ENCODE data around the gene ZNF226. TPM values are rescaled to one million over a fixed set of nuclear protein-coding genes. Genes with fewer than 3 reads are reported as not detected.
"Not testable (repeated sequence)": the region's sequence is repeated elsewhere in the genome, so short reads cannot be mapped to it uniquely, and the experiment has no call there.

The ZNF226 gene
- total and polyA plus RNA-seq, 4 experiments from 2014 or later: 23.4 to 55.6 (median 38.1) TPM

- CTCF ChIA-PET (ENCODE audit: partially characterized antibody); H3K27ac ChIP-seq (ENCODE audit: low read depth, low read length); H3K4me3 ChIP-seq (ENCODE audit: low read length in 2 of 2); H3K4me1 ChIP-seq (ENCODE audit: insufficient read depth, low read length); intact Hi-C loops (cut with micrococcal nuclease); H3K27ac Mint-ChIP-seq; H3K27me3 ChIP-seq (ENCODE audit: insufficient read depth, low read length); H3K9me3 ChIP-seq (ENCODE audit: control insufficient read depth in 1 of 2, low read length in 2 of 2); DNase-seq; POLR2A ChIA-PET (ENCODE audit: partially characterized antibody); H3K4me3 Mint-ChIP-seq; H3K27me3 Mint-ChIP-seq: not testable (repeated sequence)
- Mint-ChIP-seq H3K4me1 (peaks cover 6 to 16% (median 12%) of the 10 kb centered on the region in 4 donors), H3K36me3 (peaks cover 55 to 71% of the 10 kb centered on the region in 2 donors), H3K9me3 (peaks cover 0 to 50% (median 24%) of the 10 kb centered on the region in 8 donors)
- peaks cover 17% of the 10 kb centered on the region for H3K36me3 ChIP-seq (ENCODE audit: insufficient read depth, low read length)
Measured at GRCh38 chr19:44221291-44221690, 56.4 kb downstream of the ZNF226 start.

Other genes with a start within 250 kb of the ZNF226 start
- gene ZNF45, start 229.8 kb upstream of the ZNF226 start, total RNA-seq: 10 to 100 TPM; 25.1 to 29.6 TPM
- 10 to 100 TPM in 1 of 2 donors, 1 to 10 TPM in 1; 9.4 to 12.9 TPM for gene ZNF45, start 229.8 kb upstream of the ZNF226 start, polyA plus RNA-seq
- gene ZNF221, start 213.9 kb upstream of the ZNF226 start, total RNA-seq: 1 to 10 TPM; 2.9 to 3.2 TPM
- gene ZNF221, start 213.9 kb upstream of the ZNF226 start, polyA plus RNA-seq: 1 to 10 TPM in 1 of 2 donors, not detected in 1; 1.0 TPM
- 10 to 100 TPM; 12.9 to 14.1 TPM for gene ZNF155, start 180.9 kb upstream of the ZNF226 start, total RNA-seq
- gene ZNF155, start 180.9 kb upstream of the ZNF226 start, polyA plus RNA-seq: 1 to 10 TPM; 2.4 to 4.2 TPM
- 10 to 100 TPM; 16.6 to 18.4 TPM for gene ZNF230, start 162.1 kb upstream of the ZNF226 start, total RNA-seq
- 1 to 10 TPM in 1 of 2 donors, under 1 TPM in 1; 0.83 to 4.8 TPM for gene ZNF230, start 162.1 kb upstream of the ZNF226 start, polyA plus RNA-seq
- 10 to 100 TPM in 1 of 2 experiments, 1 to 10 TPM in 1; 7.9 to 11.4 TPM for gene ZNF222, start 139.7 kb upstream of the ZNF226 start, total RNA-seq
- 1 to 10 TPM; 1.6 to 3.8 TPM for gene ZNF222, start 139.7 kb upstream of the ZNF226 start, polyA plus RNA-seq
- 1 to 10 TPM; 6.8 to 8.0 TPM for gene ZNF223, start 113.1 kb upstream of the ZNF226 start, total RNA-seq
- gene ZNF223, start 113.1 kb upstream of the ZNF226 start, polyA plus RNA-seq: 1 to 10 TPM; 2.2 to 2.7 TPM
- 1 to 10 TPM; 5.4 to 5.7 TPM for gene ZNF284, start 92.9 kb upstream of the ZNF226 start, total RNA-seq
- gene ZNF284, start 92.9 kb upstream of the ZNF226 start, polyA plus RNA-seq: 1 to 10 TPM in 1 of 2 donors, under 1 TPM in 1; 0.61 to 1.2 TPM
- gene ZNF224, start 70.7 kb upstream of the ZNF226 start, total RNA-seq: 10 to 100 TPM; 86.9 to 91.2 TPM
- gene ZNF224, start 70.7 kb upstream of the ZNF226 start, polyA plus RNA-seq: 10 to 100 TPM; 10.8 to 13.0 TPM
- 10 to 100 TPM; 10.7 to 13.9 TPM for gene ZNF225, start 51.7 kb upstream of the ZNF226 start, total RNA-seq
- 1 to 10 TPM in 1 of 2 donors, under 1 TPM in 1; 0.98 to 2.7 TPM for gene ZNF225, start 51.7 kb upstream of the ZNF226 start, polyA plus RNA-seq
- gene ZNF234, start 23.5 kb upstream of the ZNF226 start, total RNA-seq: 10 to 100 TPM; 23.9 to 28.9 TPM
- 1 to 10 TPM; 2.2 to 7.5 TPM for gene ZNF234, start 23.5 kb upstream of the ZNF226 start, polyA plus RNA-seq
- 10 to 100 TPM; 51.6 to 54.4 TPM for gene ZNF227, start 47.4 kb downstream of the ZNF226 start, total RNA-seq
- gene ZNF227, start 47.4 kb downstream of the ZNF226 start, polyA plus RNA-seq: 10 to 100 TPM in 1 of 2 donors, 1 to 10 TPM in 1; 8.9 to 20.1 TPM
- under 1 TPM in 1 of 2 experiments, not detected in 1; 0.50 TPM for gene ZNF233, start 94.8 kb downstream of the ZNF226 start, total RNA-seq
- gene ZNF233, start 94.8 kb downstream of the ZNF226 start, polyA plus RNA-seq: 1 to 10 TPM in 1 of 2 donors, under 1 TPM in 1; 0.52 to 1.1 TPM
- 10 to 100 TPM; 13.0 to 15.9 TPM for gene ZNF235, start 139.9 kb downstream of the ZNF226 start, total RNA-seq
- gene ZNF235, start 139.9 kb downstream of the ZNF226 start, polyA plus RNA-seq: 1 to 10 TPM; 1.9 to 5.1 TPM
- gene ZNF112, start 191.6 kb downstream of the ZNF226 start, total RNA-seq: under 1 TPM; 0.25 to 0.32 TPM
- not detected for gene ZNF112, start 191.6 kb downstream of the ZNF226 start, polyA plus RNA-seq
- gene ZNF285, start 236.5 kb downstream of the ZNF226 start, total RNA-seq: 1 to 10 TPM; 2.0 to 2.2 TPM
- gene ZNF285, start 236.5 kb downstream of the ZNF226 start, polyA plus RNA-seq: under 1 TPM; 0.49 to 0.75 TPM

Data from CD4-positive, alpha-beta memory T cell (primary cell).